ENCODE measurements around the gene STAC3. TPM values are rescaled to one million over a fixed set of nuclear protein-coding genes. Genes with fewer than 3 reads are reported as not detected.

Gene STAC3
- total and polyA plus RNA-seq, 2 of the 13 experiments (the other 11 are each of a cell fraction or from before 2014, with no cell fraction given), result 0.18 to 0.22 TPM

- TF ChIP-seq, protein P1, sequence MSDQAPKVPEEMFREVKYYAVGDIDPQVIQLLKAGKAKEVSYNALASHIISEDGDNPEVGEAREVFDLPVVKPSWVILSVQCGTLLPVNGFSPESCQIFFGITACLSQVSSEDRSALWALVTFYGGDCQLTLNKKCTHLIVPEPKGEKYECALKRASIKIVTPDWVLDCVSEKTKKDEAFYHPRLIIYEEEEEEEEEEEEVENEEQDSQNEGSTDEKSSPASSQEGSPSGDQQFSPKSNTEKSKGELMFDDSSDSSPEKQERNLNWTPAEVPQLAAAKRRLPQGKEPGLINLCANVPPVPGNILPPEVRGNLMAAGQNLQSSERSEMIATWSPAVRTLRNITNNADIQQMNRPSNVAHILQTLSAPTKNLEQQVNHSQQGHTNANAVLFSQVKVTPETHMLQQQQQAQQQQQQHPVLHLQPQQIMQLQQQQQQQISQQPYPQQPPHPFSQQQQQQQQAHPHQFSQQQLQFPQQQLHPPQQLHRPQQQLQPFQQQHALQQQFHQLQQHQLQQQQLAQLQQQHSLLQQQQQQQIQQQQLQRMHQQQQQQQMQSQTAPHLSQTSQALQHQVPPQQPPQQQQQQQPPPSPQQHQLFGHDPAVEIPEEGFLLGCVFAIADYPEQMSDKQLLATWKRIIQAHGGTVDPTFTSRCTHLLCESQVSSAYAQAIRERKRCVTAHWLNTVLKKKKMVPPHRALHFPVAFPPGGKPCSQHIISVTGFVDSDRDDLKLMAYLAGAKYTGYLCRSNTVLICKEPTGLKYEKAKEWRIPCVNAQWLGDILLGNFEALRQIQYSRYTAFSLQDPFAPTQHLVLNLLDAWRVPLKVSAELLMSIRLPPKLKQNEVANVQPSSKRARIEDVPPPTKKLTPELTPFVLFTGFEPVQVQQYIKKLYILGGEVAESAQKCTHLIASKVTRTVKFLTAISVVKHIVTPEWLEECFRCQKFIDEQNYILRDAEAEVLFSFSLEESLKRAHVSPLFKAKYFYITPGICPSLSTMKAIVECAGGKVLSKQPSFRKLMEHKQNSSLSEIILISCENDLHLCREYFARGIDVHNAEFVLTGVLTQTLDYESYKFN (CRISPR knock-in tag; conservative IDR thresholded peaks at IDR 0.05), result 0 out of 2 replicates have a peak, but pooled peaks have one; percentile 42
- TF ChIP-seq ATF7 (IDR thresholded peaks at IDR 0.05), result peak; percentile 22; the same call in 1 of the 2 replicates
- no peak for TF ChIP-seq ATF7 (CRISPR knock-in tag; IDR thresholded peaks at IDR 0.05)
- TF ChIP-seq FOXK1 (CRISPR knock-in tag; IDR thresholded peaks at IDR 0.05; ENCODE audit: borderline replicate concordance, low read depth), result no peak
- TF ChIP-seq, protein P2, sequence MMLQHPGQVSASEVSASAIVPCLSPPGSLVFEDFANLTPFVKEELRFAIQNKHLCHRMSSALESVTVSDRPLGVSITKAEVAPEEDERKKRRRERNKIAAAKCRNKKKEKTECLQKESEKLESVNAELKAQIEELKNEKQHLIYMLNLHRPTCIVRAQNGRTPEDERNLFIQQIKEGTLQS (CRISPR knock-in tag; IDR thresholded peaks at IDR 0.05), result peak; percentile 89
- TF ChIP-seq LCORL (IDR thresholded peaks at IDR 0.05), result no peak
- 0 out of 2 replicates have a peak, but pooled peaks have one; percentile 21 for TF ChIP-seq LCORL (CRISPR knock-in tag; IDR thresholded peaks at IDR 0.05)
- no peak for TF ChIP-seq ZNF350 (CRISPR knock-in tag; IDR thresholded peaks at IDR 0.05; ENCODE audit: borderline replicate concordance, low read depth)
- TF ChIP-seq ZKSCAN1 (IDR thresholded peaks at IDR 0.05; ENCODE audit: low read length), result no peak
- no peak for TF ChIP-seq CBX5 (CRISPR knock-in tag; IDR thresholded peaks at IDR 0.05; ENCODE audit: borderline replicate concordance)
- no peak for TF ChIP-seq YEATS4 (CRISPR knock-in tag; IDR thresholded peaks at IDR 0.05; ENCODE audit: borderline replicate concordance)
- TF ChIP-seq RARG (CRISPR knock-in tag; IDR thresholded peaks at IDR 0.05; ENCODE audit: low read depth), result no peak
- TF ChIP-seq CEBPZ (IDR thresholded peaks at IDR 0.05; ENCODE audit: low read length), result no peak
- no peak for TF ChIP-seq ZNF784 (CRISPR knock-in tag; IDR thresholded peaks at IDR 0.05; ENCODE audit: borderline replicate concordance)
Observed at GRCh38 chr12:57280211-57281062, 29.4 kb upstream of the STAC3 start (continued).
